Activated CD8-positive, alpha-beta memory T cell treated with anti-CD3 and anti-CD28 coated beads, Interleukin-2, amount 50 U/mL, for 48 hours (primary cell): ENCODE measurements around the gene LRBA.

Source experiments
- DNase-seq: peaks from one replicate; pipeline ENCODE4 v3.0.0-alpha.2; 2020

LRBA gene

DNA sequence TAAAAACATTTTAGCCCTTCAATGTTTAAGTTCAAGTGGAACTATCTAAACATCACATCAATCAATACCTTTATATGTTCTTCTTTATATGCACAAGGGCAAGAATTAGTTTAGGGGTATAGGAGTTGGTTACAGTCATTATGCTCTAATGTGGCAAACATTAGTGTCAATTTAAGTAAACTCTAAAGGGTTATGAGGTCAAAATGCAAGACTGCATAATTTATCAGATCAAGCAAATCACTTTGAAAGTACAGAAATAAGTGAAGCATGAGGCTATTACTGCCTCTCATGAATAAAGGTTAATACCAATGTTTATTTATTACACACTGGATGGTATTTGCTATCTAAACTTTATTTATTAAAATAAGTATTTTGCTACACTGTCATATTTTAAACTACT is 373.5 kb downstream of the LRBA start:
- DNase-seq = no peak

DNA sequence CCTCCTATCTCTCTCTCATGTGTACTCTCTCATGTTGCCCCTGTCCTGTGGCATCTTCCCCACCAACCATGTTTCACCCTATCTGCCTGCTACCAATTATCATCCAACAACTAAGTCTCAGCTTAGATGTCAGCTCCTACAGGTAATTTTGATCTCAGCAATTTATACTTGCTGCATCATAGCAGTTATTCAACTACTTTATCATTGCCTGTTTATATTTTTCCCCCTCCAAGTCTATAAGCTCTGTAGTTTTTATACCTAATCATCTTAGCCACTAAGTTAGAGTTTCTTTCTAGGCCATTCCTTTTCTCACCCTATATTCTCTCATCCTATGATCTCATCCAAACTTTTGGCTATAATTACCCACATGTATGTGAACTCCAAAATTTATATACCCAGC is 382.4 kb downstream of the LRBA start:
- no peak for DNase-seq

DNA sequence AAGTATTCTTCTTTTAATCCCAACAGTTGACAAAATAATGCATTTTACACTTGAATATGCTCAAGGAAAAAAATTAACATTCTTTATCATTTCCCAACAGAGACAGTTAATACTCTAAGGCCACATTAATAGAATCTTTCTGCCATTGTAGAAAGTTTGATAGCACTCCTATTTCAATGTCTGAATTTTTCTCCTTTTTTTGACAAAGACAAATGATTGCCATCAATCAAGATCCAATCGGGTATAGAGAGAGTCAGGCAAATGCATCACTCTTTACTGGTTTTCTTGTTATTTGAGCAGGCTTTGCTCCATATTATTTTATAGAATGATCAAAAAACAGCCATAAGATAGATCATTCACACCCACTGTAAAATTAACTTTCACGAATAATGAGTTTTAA is 387.0 kb downstream of the LRBA start:
- DNase-seq = no peak

- DNase-seq = no peak
These were observed 390.1 kb downstream of the LRBA start for GRCh38 chr4:150625033-150625432.

DNA sequence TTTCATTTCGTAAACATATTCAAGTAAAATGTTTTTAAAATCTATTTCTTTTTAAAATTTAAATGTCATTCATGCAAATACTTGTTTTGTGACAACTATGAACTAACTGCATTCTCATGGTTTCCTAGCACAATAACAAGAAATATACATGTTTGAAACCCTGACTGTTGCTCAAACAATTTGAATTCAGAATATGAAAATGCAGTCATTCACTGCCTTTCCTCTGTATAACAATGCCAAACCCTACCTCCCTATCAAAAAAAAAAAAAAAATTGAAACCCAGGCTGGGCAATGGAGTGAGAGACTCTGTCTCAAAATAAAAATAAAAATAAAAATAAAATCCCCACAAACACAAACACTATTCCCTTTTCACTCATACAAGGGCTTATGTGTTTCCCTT is 391.0 kb downstream of the LRBA start:
- DNase-seq = no peak

DNA sequence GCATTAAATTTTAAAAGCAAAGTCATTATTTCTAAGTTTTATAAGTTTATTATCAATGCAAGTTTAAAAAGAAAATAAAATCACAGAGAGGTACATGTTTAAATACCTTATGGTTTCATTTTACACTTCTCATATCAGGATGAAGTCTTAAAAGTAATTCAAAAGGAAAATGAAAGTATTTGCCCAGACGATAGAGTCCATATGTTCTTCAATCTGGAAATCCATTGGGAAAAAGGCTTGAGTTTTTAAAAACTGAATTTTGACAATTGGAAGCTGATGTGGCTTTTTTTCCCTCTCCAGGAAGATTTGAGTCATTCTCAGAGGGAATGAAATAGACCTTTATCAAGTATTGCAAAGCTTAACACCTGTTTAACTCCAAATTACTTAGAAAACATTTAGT is 396.0 kb downstream of the LRBA start:
- no peak for DNase-seq

DNA sequence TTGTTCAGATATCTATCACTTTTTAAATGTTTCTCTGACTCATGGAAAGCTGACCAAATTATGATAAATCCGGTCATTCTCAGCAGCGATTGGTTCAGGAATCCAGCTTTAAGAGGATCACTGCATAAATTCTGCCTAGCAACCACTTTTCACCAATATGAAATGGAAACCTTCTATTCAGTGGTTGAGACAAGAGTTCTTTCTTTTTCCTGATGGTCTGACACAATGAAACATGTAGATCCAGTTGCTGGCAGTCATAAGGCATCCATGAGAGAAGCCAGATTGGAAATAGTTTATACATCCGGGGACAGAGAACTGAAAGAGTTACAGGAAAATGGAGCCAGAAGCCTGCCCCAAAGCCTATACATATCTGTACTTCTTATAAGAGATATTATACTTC is 406.0 kb downstream of the LRBA start:
- DNase-seq = no peak

DNA sequence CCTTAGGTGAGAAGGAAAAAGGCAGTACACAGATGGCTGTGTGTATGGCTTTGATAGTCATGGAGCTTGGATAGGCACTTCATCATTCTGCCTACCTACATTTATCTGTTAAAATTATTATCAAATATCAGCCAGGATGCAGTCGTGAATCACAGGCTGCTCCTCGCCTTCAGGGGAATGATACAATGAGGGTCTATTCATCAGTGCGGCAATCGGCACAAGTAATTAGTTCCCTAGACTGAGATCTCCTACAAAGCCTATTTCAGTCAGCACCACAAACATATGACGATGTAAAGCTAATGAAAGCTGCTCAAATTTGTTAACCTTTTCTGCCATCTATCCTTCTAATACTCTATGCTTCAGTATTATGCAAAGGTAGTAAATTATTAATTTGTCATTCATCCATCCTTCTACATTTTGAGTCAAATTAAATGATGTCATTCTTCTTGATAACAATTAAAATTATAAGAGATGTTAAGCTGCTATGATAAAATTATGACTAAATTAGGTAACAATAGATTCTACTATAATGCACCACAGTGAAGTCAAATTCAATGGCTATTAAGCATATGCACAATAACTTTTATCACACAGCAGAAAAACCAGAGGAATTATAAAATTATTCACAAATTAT is 414.2 kb downstream of the LRBA start:
- no peak for DNase-seq

DNA sequence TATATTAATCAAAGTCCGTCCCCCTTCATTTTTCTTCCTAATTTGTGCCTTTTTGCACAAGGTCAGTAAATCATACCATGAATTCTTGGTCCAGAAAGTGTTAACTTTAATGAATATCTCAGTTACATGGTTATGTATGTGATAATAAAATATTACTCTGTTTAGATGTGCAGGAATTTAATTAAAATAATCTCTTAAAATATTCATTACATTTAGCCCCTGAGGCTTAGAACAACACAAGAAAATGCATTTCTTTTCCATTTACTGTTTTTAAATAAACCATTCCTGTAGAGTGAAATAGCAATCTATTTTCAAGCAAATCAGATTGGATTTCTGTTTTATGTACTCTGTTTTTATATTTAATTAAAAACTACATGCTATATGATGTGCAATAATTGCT is 415.5 kb downstream of the LRBA start:
- no peak for DNase-seq

DNA sequence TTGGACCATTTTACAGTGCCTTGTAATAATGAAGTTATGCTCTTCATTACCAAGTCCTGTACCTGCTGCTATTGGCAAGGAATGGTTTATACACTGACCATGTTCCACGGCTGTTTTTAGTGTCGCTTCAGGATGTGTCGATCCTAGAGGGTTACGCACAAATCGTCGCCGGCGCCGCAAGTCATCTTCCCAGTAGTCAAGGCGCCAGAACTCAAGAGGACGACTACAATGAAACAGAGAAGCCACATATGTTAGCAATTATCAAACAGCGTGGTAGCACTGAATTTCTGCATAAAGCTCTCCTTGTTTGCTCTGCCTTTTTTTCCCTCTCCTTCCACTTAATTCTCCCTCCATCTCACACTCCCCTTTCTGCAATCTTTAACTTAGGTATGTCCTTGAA is 416.2 kb downstream of the LRBA start:
- DNase-seq = no peak

- no peak for DNase-seq
These were observed 421.1 kb downstream of the LRBA start for GRCh38 chr4:150593996-150594395.

DNA sequence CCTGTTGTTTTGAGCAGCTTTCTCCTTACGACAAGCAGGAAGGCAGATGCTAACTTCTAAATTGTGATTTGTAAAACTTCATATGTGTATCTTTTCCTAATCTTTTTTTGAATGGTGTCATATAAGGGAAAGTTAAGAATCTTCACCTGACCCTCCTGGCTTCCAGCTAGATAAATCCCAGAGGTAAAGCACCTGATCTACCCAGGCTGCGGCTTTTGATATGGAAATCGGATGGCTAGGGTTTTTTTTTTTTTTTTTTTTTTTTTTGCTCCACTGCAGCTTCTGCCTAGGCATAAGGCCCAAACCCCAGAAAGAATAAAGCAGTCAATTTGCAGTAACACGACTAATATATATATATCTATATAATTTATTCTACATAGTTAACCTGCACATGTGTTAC is 423.2 kb downstream of the LRBA start:
- no peak for DNase-seq

- no peak for DNase-seq
These were observed 423.7 kb downstream of the LRBA start for GRCh38 chr4:150591406-150591805.

DNA sequence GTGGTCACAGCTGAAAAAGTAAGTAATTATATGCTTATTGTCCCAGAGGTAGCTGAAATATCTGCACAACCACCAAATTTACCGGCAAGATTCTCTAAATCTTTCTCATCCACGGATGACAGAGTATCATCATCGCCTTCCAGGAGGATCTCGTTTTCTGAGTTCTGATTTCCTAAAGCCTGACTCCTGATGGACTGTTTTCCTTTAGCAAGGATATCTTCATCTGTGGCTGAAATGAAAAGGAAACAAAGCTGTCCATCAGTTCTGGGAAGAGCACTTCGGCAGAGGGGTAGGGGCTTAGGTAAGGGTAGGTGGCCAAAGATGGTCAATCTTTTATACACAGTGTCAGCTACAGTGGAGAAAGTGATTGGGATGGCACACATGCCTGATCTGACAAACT is 424.5 kb downstream of the LRBA start:
- no peak for DNase-seq

DNA sequence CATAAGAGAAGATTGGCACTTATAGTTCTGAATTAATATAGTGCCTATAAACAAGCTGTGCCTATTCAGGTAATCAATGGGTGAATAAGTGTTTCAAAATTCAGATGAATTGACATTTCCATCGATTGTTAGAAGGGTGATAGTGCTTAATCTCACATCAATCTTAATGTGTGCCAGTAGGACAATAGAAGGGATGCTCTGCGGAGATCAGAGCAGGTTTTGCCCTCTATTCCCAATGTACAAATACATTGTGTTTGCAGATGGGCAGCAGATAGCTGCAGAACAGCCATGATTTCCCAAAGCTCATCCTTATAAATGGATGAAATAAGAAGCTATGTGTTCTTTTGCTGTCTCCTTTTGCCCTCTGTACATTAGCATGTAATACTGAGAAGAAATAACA is 425.9 kb downstream of the LRBA start:
- DNase-seq = no peak

DNA sequence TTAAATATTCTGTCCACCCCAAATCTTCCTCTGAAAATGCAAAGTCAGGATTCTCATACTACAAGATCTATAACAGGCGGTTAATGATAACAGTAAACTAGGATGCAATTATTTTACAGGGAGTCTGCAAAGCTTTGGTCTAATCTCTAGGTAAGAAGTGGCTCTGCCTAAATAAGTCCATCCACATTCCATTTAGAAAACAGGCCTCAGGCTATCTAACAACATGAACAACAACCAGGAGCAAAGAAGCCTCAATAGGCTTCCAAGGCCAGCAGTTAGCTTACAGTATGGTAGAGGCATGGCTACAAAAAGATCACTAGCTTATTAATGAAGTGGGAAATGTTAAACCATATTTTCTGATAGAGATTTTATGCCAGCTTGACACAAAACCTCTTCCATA is 426.8 kb downstream of the LRBA start:
- DNase-seq = no peak

DNA sequence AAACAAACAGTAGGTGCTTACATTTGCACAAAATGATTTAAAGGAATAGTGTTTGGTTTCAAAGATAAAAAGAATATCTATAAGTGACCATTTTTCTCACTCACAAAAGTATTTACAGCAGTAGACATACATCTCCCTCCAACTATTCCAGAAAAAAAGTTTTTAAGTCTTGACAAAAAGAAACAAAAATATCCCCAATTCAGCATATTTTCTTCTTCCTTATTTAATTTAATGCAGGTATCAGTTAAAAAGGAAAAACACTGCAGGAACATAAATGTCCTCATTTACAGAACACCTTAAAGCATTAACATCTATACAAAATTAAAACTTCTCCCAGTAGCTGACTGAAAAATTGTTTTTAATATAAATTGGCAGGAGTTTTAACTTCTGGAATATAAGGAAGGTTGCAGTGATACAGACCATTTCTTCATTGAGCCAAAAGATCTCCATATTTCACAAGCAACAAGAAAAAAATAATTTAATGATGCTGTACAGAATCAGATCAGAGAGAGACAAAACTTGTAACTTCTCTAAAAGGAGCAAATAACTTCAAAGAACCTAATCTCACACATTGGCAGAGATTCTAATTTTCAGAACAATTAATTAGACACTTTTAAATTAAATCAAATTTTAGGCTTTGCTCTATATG is 428.8 kb downstream of the LRBA start:
- no peak for DNase-seq

DNA sequence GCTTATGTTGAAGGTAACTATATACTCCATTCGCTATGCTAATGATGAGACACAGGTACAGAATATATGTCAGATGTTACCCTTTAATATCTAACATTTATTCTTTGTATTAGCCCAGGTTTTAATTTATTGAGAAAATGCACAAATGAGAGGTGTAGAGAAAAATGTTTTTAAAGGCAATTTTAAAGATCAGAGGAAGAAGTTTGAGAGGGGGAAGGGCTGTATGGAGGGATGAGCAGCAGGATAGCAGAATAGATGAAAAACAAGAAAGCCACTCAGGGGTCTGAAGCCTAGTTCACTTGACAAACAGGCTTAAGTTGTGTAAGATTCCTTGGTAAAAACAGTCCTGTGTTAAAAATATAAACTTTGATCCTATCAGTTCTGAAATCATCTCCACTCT is 429.5 kb downstream of the LRBA start:
- no peak for DNase-seq

- no peak for DNase-seq
These were observed 430.8 kb downstream of the LRBA start for GRCh38 chr4:150584111-150584915.

GRCh38 chr4:150583287-150584110 is 431.6 kb downstream of the LRBA start:
- no peak for DNase-seq

- DNase-seq = no peak
These were observed 432.2 kb downstream of the LRBA start for GRCh38 chr4:150582873-150583286.

- DNase-seq = no peak
These were observed 432.8 kb downstream of the LRBA start, which contains the start of gene MAB21L2 for GRCh38 chr4:150582146-150582872. Gene MAB21L2, plus strand, starts transcription at chr4:150582151. Its CDS starts 879 bp downstream, at chr4:150583030.

- DNase-seq = no peak
These were observed 433.4 kb downstream of the LRBA start for GRCh38 chr4:150581641-150582051.
